HG03139 (cell line): ENCODE data around the gene KCNJ18.
A peak's percentile ranks its signal among the peaks of the same experiment; 100 is the strongest.
"Not testable (repeated sequence)": the region's sequence is repeated elsewhere in the genome, so short reads cannot be mapped to it uniquely, and the experiment has no call there.

Experiments
- ATAC-seq: cut with Tn5 transposase; IDR thresholded peaks from one replicate; pipeline ENCODE4 v1.9.1; 2021; ENCODE audit not compliant: unreplicated experiment

KCNJ18 gene

GRCh38 chr17:21719511-21720226, 27.3 kb downstream of the KCNJ18 start:
- ATAC-seq: not testable (repeated sequence)

GRCh38 chr17:21720566-21720965, 28.2 kb downstream of the KCNJ18 start:
- not testable (repeated sequence) for ATAC-seq

DNA sequence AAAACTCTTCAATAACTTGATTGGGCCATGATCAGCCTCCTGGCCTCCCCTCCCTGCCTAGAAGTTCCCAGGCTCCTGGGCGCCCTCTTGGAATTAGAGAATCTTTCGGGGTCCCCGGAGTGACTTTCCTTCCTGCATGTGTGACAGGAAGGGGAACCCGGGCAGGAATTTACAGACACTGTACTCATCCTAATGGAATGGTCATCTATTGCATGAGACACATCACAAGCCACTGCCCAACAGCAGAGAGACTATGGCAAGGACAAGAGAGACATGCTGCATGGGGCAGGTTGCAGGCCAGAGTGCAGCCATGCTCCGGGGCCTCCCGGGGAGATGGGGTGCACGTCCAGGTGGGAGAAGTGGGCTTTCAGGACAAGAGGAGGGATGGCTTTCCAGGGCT, 29.9 kb downstream of the KCNJ18 start:
- ATAC-seq: not testable (repeated sequence)

- ATAC-seq: not testable (repeated sequence)
Observed at GRCh38 chr17:21724216-21725006, 32.1 kb downstream of the KCNJ18 start.

- ATAC-seq: not testable (repeated sequence)
Observed at GRCh38 chr17:21731076-21731475, 38.8 kb downstream of the KCNJ18 start.

- not testable (repeated sequence) for ATAC-seq
Observed at GRCh38 chr17:21733931-21734330, 41.6 kb downstream of the KCNJ18 start.

DNA sequence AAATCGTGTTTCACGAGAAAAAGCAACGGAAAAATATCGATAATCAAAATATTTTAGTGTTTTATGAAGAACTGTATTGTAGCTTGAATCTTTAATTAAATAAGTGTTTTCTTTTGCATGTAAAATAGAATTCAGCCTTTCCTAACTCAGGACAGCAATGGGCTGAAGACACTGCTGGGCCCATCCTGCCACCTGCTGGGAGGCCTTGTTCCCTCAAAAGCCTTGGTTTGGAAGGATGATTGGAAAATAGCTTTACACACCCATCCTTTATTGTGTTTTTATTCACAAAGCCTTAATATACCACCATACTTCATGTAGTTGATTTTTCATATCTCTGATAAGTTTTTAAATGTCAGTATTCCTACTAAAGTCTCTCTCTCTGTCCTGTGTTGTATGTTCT, 43.5 kb downstream of the KCNJ18 start:
- ATAC-seq: not testable (repeated sequence)

GRCh38 chr17:21737015-21737580, 44.8 kb downstream of the KCNJ18 start:
- not testable (repeated sequence) for ATAC-seq

- ATAC-seq: not testable (repeated sequence)
Observed at GRCh38 chr17:21738241-21738640, 45.9 kb downstream of the KCNJ18 start.

- peak; percentile 72 for ATAC-seq
Observed at GRCh38 chr17:21738877-21739474, 46.7 kb downstream of the KCNJ18 start.

DNA sequence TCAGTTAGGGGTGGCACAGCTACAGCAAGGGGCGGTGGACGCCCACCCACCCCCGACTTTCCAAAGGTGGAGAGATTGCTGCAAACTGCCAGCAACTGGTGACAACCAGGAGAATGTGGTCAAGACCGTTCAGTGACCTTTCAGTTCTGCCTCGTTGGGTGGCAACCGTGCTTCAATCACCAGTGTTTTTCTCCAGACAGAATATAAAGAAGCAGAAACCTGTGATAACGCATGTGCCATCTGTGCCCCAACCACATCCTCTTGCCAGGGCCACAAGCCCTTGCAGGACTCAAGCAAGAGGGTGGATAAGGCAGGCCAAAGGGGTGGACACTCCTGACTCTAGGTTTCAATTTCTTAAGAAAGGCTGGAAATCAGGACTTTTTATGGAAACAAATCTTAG, 47.2 kb downstream of the KCNJ18 start:
- not testable (repeated sequence) for ATAC-seq

DNA sequence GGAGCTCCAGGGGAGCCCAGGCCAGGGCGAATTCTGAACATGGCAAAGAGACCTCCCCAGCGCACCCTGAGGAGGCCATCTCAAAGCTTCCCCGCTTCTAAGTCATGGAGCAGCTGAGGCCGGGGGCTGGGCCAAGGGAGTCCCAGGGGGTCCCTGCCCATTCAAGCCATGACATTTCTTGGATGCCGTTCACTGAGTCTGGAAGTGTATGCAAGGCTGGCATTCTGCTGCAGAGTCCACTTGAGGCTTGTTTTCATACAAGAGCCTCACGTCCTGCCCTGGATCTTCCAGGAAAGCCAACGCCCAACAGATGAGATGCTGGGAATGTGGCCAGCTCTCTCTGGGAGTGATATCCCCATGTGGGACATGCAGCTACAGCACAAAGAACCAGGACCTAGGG, 48.5 kb downstream of the KCNJ18 start:
- not testable (repeated sequence) for ATAC-seq

- ATAC-seq: not testable (repeated sequence)
Observed at GRCh38 chr17:21741520-21741919, 49.2 kb downstream of the KCNJ18 start.

- no peak for ATAC-seq
Observed at GRCh38 chr17:21742326-21742725, 50.0 kb downstream of the KCNJ18 start.

GRCh38 chr17:21744151-21744550, 51.8 kb downstream of the KCNJ18 start:
- not testable (repeated sequence) for ATAC-seq

- not testable (repeated sequence) for ATAC-seq
Observed at GRCh38 chr17:21744621-21745020, 52.3 kb downstream of the KCNJ18 start.

GRCh38 chr17:21745385-21746054, 53.2 kb downstream of the KCNJ18 start:
- not testable (repeated sequence) for ATAC-seq

DNA sequence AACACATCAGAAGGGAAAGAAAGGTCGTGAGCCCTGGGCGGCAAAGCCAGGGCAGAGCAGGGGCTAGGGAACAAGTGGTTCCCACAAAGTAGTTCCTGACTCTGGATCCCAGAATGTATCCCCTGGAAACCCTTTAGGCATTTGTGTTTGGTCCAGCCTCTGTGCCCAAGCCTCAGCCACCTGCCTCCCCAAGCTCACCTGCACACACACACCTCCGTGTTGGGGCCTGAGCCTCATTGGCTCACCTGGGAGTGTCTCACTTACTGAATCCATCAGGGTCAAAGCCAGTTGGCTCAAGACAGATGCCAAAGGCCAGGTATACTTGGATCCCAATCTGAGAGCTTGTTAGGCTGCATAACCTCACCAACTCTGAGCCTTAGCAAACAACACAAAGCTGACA, 54.1 kb downstream of the KCNJ18 start:
- not testable (repeated sequence) for ATAC-seq

GRCh38 chr17:21747195-21747915, 55.0 kb downstream of the KCNJ18 start:
- not testable (repeated sequence) for ATAC-seq

DNA sequence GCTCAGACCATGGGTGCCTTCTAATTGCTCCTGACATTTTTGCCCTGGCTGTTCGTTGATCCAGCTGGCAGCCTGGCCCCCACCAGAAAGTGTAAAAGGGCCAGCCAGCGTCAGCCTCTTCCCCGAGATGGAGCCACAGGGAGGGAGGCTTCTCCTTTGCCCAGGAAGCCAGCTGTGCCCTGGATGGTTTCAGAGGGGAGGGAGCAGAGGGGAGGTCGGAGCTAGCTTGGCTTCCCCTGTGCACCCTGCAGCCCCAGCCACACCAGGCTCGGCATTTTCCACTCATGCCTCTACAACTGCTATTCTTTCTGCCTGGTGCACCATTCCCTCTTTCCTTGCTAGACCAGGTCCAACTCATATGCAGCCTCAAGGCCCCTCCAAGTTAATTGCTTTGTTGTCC, 56.4 kb downstream of the KCNJ18 start:
- ATAC-seq: not testable (repeated sequence)
